Endothelial cell of umbilical vein (primary cell): ENCODE measurements around the gene INHA. TPM values are rescaled to one million over a fixed set of nuclear protein-coding genes. Genes with fewer than 3 reads are reported as not detected.

ENCODE experiments used
- BruUV-seq: library from RNA; stranded (reverse); fragments of 400-500 nt; replicated peaks from 2 replicates; lab custom pipeline; 2021; lab: Mats Ljungman, UMichigan
- CTCF ChIA-PET: fragments of 300-600, 350-600 bp; sonication (Branson Sonifier 250); formaldehyde crosslinking; loops from one replicate; lab custom pipeline; 2021; ENCODE audit warnings: antibody characterized with exemption, inconsistent platforms; lab: Charles Lee
- POLR2A ChIA-PET: fragments of 300-600, 350-600 bp; sonication (Branson Sonifier 250); formaldehyde crosslinking; loops from one replicate; lab custom pipeline; 2021; ENCODE audit warnings: antibody characterized with exemption, inconsistent platforms; lab: Charles Lee
- DNase-seq: peaks from one replicate; pipeline ENCODE4 v3.0.0-alpha.2; 2011; ENCODE audit warnings: low read depth, low spot score
- FAIRE-seq: peaks from 2 replicates; lab custom pipeline; 2011; peaks lifted over from hg19 to GRCh38; lab: Jason Lieb, UNC
- H2AFZ ChIP-seq: 2 replicates; pipeline ENCODE4 v1.6.0; 2012; ENCODE audit warnings: low read depth, low read length, control low read depth, inconsistent platforms
- H3K27ac ChIP-seq: 2 replicates; pipeline ENCODE4 v1.5.1; 2011; ENCODE audit warnings: low read depth, mild to moderate bottlenecking, control low read depth, low read length, moderate library complexity; ENCODE audit not compliant: insufficient read depth
- H3K27me3 ChIP-seq, 2 experiments: 2 replicates each; pipeline versions ENCODE4 v1.6.0 to v1.6.1; 2011; ENCODE audit warnings: low read length in 2 of 2, mixed read lengths in 1 of 2; ENCODE audit not compliant: control insufficient read depth in 2 of 2, insufficient read depth in 2 of 2
- H3K36me3 ChIP-seq, 2 experiments: 2 replicates in 1 of 2; 3 replicates in 1 of 2; pipeline ENCODE4 v1.5.1; 2011; ENCODE audit warnings: low read length in 2 of 2, mild to moderate bottlenecking in 1 of 2, moderate library complexity in 1 of 2; ENCODE audit not compliant: control insufficient read depth in 2 of 2, insufficient read depth in 2 of 2; ENCODE audit errors: extremely low read depth in 1 of 2
- H3K4me1 ChIP-seq: 3 replicates; pipeline ENCODE4 v1.5.1; 2011; ENCODE audit warnings: mild to moderate bottlenecking, low read length; ENCODE audit not compliant: control insufficient read depth, insufficient read depth; ENCODE audit errors: extremely low read depth
- H3K4me2 ChIP-seq: 2 replicates; pipeline ENCODE4 v1.6.1; 2011; ENCODE audit warnings: low read length, control low read depth, mixed read lengths; ENCODE audit not compliant: insufficient read depth
- H3K4me3 ChIP-seq, 3 experiments: fragments of 200-600 bp in 1 of 3; sonication (generic), shearing (Covaris generic) in 1 of 3; replicated peaks in 1 of 3; 2 replicates each; pipeline ENCODE4 v1.5.1; 2011 to 2016; ENCODE audit warnings: control low read depth in 3 of 3, low read length in 3 of 3, mild to moderate bottlenecking in 2 of 3, inconsistent platforms in 1 of 3, low read depth in 1 of 3, moderate library complexity in 1 of 3; ENCODE audit not compliant: insufficient read depth in 1 of 3
- H3K79me2 ChIP-seq: 2 replicates; pipeline ENCODE4 v1.6.0; 2012; ENCODE audit warnings: low read length, inconsistent platforms; ENCODE audit not compliant: control insufficient read depth, insufficient read depth
- H3K9ac ChIP-seq: replicated peaks from 2 replicates; pipeline ENCODE3; 2011; ENCODE audit warnings: low read length, control low read depth; ENCODE audit not compliant: insufficient read depth; ENCODE audit errors: extremely low read depth
- H3K9me1 ChIP-seq: replicated peaks from 3 replicates; pipeline ENCODE4 v1.6.0; 2011; ENCODE audit warnings: mild to moderate bottlenecking, low read length; ENCODE audit not compliant: control insufficient read depth, insufficient read depth; ENCODE audit errors: extremely low read depth
- H3K9me3 ChIP-seq: replicated peaks from 2 replicates; pipeline ENCODE4 v1.5.1; 2012; ENCODE audit warnings: low read length, inconsistent platforms; ENCODE audit not compliant: control insufficient read depth, insufficient read depth
- H4K20me1 ChIP-seq: replicated peaks from 2 replicates; pipeline ENCODE3; 2011; ENCODE audit warnings: mild to moderate bottlenecking, low read length; ENCODE audit not compliant: control insufficient read depth, insufficient read depth; ENCODE audit errors: extremely low read depth
- CTCF ChIP-seq, 2 donors: IDR thresholded peaks; 1 replicate in 1 of 2; 2 replicates in 1 of 2; pipeline ENCODE4 v1.5.1; 2011; ENCODE audit warnings: low read length in 2 of 2, mild to moderate bottlenecking in 2 of 2, moderate library complexity in 2 of 2, control low read depth in 1 of 2, inconsistent platforms in 1 of 2, low read depth in 1 of 2; ENCODE audit not compliant: insufficient read depth in 1 of 2; ENCODE audit errors: extremely low read depth in 1 of 2
- EZH2 ChIP-seq: IDR thresholded peaks from 2 replicates; pipeline ENCODE4 v1.6.1; 2012; ENCODE audit warnings: borderline replicate concordance, low read depth, mild to moderate bottlenecking, moderate library complexity, low read length, inconsistent platforms; ENCODE audit not compliant: severe bottlenecking
- FOS ChIP-seq: IDR thresholded peaks from 2 replicates; pipeline ENCODE4 v1.6.1; 2011; ENCODE audit warnings: mild to moderate bottlenecking, low read length, moderate library complexity, borderline replicate concordance; ENCODE audit not compliant: insufficient read depth
- GATA2 ChIP-seq: IDR thresholded peaks from 2 replicates; pipeline ENCODE4 v1.7.0; 2011; ENCODE audit warnings: low read depth, mild to moderate bottlenecking, moderate library complexity, mixed read lengths, low read length; ENCODE audit not compliant: insufficient read length, insufficient read depth
- JUN ChIP-seq: IDR thresholded peaks from 2 replicates; pipeline ENCODE4 v1.6.1; 2011; ENCODE audit warnings: borderline replicate concordance, low read depth; ENCODE audit not compliant: insufficient read length, insufficient read depth
- MAX ChIP-seq: IDR thresholded peaks from 2 replicates; pipeline ENCODE4 v1.6.1; 2011; ENCODE audit not compliant: insufficient read depth, insufficient read length
- MYC ChIP-seq: IDR thresholded peaks from one replicate; pipeline ENCODE4 v1.6.1; 2011; ENCODE audit warnings: mild to moderate bottlenecking, low read depth, low read length
- POLR2A ChIP-seq: IDR thresholded peaks from 2 replicates; pipeline ENCODE4 v1.6.1; 2012; ENCODE audit warnings: low read depth, mild to moderate bottlenecking, control low read depth, low read length
- POLR2AphosphoS5 ChIP-seq: IDR thresholded peaks from 2 replicates; pipeline ENCODE4 v1.6.1; 2012; ENCODE audit warnings: low read depth, mild to moderate bottlenecking, control low read depth, low read length, moderate library complexity; ENCODE audit not compliant: insufficient read depth
- dilution Hi-C: fragments of 300-500 bp; cut with MboI; formaldehyde crosslinking; loops from one replicate; pipeline ENCODE4 v1.15.0; 2019; ENCODE audit warnings: low sequenced_read_pairs; ENCODE audit not compliant: extremely low pct_ligation_motif_present
- intact Hi-C: fragments of 100-400 bp; cut with micrococcal nuclease; formaldehyde crosslinking; loops from one replicate; pipeline ENCODE4 v1.10.0; 2022
- polyA plus RNA-seq, 4 experiments: library from polyadenylated mRNA; depleted of rRNA in 3 of 4; stranded (reverse) in 3 of 4; unstranded in 1 of 4; fragments of >200 nt; gene quantifications; 2 replicates each; pipeline versions ENCODE4 v1.2.1 to v1.2.3, GENCODE V29; 2011 to 2012; ENCODE audit warnings: missing spikeins in 1 of 4
- total RNA-seq: library from RNA; stranded (reverse); gene quantifications from 2 replicates; pipeline ENCODE4 v1.2.3, GENCODE V29; 2021

The INHA gene
- total and polyA plus RNA-seq, 2 donors (not counting 3 experiments of a cell fraction or from before 2014, with no cell fraction given), result 0.06 TPM; not detected in 1

GRCh38 chr2:219523031-219523671 is 49.0 kb upstream of the INHA start:
- intact Hi-C loops (no loop called here), dilution Hi-C loops (no loop called here)
- no peaks in the 10 kb centered on the region for H3K4me1 ChIP-seq
- no peaks in the 10 kb centered on the region for H3K9me3 ChIP-seq
- H3K79me2 ChIP-seq, result no peaks in the 10 kb centered on the region
- no peak overlapping the region for H3K4me3 ChIP-seq
- no peaks in the 10 kb centered on the region for H3K9me1 ChIP-seq
- FAIRE-seq, result no peak
- DNase-seq, result no peak
- no peaks in the 10 kb centered on the region for H4K20me1 ChIP-seq
- H3K27ac ChIP-seq, result no peak overlapping the region
- H2AFZ ChIP-seq, result no peak overlapping the region
- H3K4me2 ChIP-seq, result no peak overlapping the region
- no TSS peak for BruUV-seq
- TF ChIP-seq POLR2A (no peak), EZH2 (peak; percentile 79)
- ChIA-PET CTCF (interaction anchor here (1.7 to 12.6 kb wide), 3 partner anchors 13 to 121 kb away, joined by 6 to 731 read pairs (median 329); partner anchors contain the start of gene GMPPA), POLR2A (no interaction called here)
- H3K9ac ChIP-seq, result no peak overlapping the region
- H3K27me3 ChIP-seq, result peaks cover 61 to 64% of the 10 kb centered on the region in 2 experiments
- H3K36me3 ChIP-seq, result no peaks in the 10 kb centered on the region

- DNase-seq (no peak), FAIRE-seq (no peak)
- H3K27me3 ChIP-seq, result peaks cover 69 to 72% of the 10 kb centered on the region in 2 experiments
- ChIA-PET POLR2A (no interaction called here), CTCF (interaction anchor here (1.7 to 12.6 kb wide), 4 partner anchors 13 to 122 kb away, joined by 4 to 731 read pairs (median 168); partner anchors contain the start of gene GMPPA)
- no peaks in the 10 kb centered on the region for H3K9me3 ChIP-seq
- H3K27ac ChIP-seq, result no peak overlapping the region
- no TSS peak for BruUV-seq
- H3K36me3 ChIP-seq, result no peaks in the 10 kb centered on the region
- H2AFZ ChIP-seq, result no peak overlapping the region
- intact Hi-C loops, result no loop called here
- no peaks in the 10 kb centered on the region for H4K20me1 ChIP-seq
- no peaks in the 10 kb centered on the region for H3K79me2 ChIP-seq
- dilution Hi-C loops, result no loop called here
- no peaks in the 10 kb centered on the region for H3K4me1 ChIP-seq
- no peak overlapping the region for H3K4me3 ChIP-seq
- H3K9ac ChIP-seq, result no peak overlapping the region
- TF ChIP-seq POLR2A (no peak), CTCF (IDR thresholded peaks at IDR 0.05; ENCODE audit: extremely low read depth in 1 of 2, insufficient read depth in 1 of 2, low read depth in 1 of 2, low read length in 2 of 2) (no peak), JUN (no peak), MYC (no peak), FOS (no peak), EZH2 (peak; percentile 43), POLR2AphosphoS5 (no peak), MAX (no peak), GATA2 (no peak)
- no peaks in the 10 kb centered on the region for H3K9me1 ChIP-seq
- no peak overlapping the region for H3K4me2 ChIP-seq
Measured at GRCh38 chr2:219524817-219525216, 47.3 kb upstream of the INHA start.
